ENCODE data around the gene PLA2G12B. TPM values are rescaled to one million over a fixed set of nuclear protein-coding genes. Genes with fewer than 3 reads are reported as not detected.
"Not testable (repeated sequence)": the region's sequence is repeated elsewhere in the genome, so short reads cannot be mapped to it uniquely, and the experiment has no call there.

PLA2G12B gene, protein sequence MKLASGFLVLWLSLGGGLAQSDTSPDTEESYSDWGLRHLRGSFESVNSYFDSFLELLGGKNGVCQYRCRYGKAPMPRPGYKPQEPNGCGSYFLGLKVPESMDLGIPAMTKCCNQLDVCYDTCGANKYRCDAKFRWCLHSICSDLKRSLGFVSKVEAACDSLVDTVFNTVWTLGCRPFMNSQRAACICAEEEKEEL
- not detected in 2 replicates for total RNA-seq (2014; rRNA removed; shearing (Covaris generic))

GRCh38 chr10:72954596-72955554, at the start of gene PLA2G12B:
Gene PLA2G12B (minus strand): TSS chr10:72954806. CDS start chr10:72954685, 121 bp downstream.
- DNase-seq (ENCODE audit: low spot score): no peak

- DNase-seq (ENCODE audit: low spot score): no peak
Observed at GRCh38 chr10:73003822-73004221, 49.2 kb upstream of the PLA2G12B start.

DNA sequence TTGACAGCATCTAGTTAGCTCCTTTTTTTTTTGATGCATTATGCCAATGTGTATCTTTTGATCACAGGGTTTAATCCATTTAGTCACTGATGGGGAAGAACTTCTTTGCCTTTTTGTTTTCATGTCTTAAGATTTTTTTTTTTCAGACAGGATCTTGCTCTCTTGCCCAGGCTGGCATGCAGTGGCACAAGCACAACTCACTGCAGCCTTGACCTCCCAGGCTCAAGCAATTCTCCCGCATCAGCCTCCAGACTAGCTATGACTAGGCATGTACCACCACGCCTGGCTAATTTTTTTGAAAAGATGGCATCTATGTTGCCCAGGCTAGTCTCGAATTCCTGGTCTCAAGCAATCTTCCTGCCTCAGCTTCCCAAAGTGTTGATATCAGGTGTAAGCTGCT, 46.4 kb upstream of the PLA2G12B start:
- no peak for DNase-seq (ENCODE audit: low spot score)

GRCh38 chr10:72997099-72997498, 42.5 kb upstream of the PLA2G12B start:
- no peak for DNase-seq (ENCODE audit: low spot score)

DNA sequence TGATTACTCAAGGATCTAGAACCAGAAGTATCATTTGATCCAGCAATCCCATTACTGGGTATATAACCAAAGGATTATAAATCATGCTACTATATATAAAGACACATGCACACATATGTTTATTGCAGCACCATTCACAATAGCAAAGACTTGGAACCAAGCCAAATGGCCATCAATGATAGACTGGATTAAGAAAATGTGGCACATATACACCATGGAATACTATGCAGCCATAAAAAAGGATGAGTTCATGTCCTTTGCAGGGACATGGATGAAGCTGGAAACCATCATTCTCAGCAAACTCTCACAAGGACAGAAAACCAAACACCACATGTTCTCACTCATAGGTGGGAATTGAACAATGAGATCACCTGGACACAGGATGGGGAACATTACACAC, 40.9 kb upstream of the PLA2G12B start:
- DNase-seq (ENCODE audit: low spot score): not testable (repeated sequence)

GRCh38 chr10:72989771-72990170, 35.2 kb upstream of the PLA2G12B start:
- not testable (repeated sequence) for DNase-seq (ENCODE audit: low spot score)

GRCh38 chr10:72984618-72985017, 30.0 kb upstream of the PLA2G12B start:
- DNase-seq (ENCODE audit: low spot score): not testable (repeated sequence)

DNA sequence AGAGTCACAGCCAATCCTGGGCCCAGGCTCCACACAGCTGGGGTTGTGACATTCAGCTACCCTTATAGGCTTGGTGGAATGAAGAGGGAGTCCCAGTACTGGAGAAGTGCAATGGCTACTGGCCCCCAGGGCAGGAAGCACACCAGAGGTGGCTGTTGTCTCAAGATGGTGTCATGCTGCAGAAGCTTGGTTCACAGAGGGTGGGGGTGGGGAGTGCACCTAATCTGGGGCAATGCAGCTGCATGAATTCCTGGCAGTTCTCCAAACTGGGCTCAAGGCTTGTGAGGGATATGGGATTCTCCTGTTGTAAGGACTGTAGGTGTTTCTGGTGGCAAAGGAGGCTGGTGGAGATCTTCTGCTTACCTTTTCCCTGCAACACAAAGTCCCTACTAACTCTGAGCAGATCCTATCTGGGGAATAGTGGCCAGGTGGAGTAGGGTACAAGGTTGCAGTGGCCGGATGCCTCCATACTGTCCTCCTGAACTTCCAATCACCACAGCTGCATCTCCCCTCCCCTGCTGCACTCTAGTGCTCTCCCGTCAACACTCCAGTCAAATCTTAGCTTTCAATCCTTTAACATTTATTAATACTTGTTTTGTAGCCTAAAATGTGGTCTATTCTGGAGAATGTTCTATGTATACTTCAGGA, 27.4 kb upstream of the PLA2G12B start:
- DNase-seq (ENCODE audit: low spot score): no peak

DNA sequence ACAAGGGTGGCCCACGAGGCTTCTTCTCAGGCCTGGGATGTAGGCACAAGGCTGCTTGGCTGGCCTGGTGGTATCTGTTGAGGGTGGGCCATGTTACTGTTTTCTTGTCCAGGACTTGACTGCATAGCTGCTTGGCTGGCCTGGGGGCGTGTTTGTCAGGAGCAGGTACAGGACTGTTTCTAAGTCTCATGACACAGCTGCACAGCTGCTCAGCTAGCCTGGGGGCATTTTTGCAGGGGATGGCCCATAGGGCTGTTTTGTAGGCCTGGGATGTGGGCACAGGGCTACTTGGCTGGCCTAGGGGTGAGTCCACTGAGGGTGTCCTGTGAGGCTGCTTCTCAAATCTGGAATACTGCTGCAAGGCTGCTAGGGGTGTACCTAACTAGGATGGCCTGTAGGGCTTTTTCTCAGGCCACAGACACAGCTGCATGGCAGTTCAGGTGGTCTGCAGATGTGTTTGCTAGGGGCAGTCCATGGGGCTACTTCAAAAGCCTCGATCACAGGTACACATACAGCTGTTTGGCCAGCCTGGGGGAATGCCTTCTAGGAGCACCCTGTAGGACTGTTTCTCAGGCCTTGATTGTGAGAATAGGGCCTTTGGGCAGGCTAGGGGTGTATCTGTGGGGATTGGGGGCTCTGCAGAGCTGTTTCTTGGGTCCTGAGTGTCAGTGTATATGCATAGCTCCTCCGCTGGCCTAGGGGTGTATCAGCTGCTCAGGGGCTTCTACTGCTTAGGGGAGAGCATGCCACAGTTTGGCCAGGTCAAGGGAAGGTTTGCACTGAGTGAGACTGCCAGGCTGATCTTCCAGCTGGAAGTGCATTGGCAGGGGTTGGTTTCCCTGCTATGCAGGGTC, 26.6 kb upstream of the PLA2G12B start:
- DNase-seq (ENCODE audit: low spot score): no peak

GRCh38 chr10:72980348-72980747, 25.7 kb upstream of the PLA2G12B start:
- no peak for DNase-seq (ENCODE audit: low spot score)

DNA sequence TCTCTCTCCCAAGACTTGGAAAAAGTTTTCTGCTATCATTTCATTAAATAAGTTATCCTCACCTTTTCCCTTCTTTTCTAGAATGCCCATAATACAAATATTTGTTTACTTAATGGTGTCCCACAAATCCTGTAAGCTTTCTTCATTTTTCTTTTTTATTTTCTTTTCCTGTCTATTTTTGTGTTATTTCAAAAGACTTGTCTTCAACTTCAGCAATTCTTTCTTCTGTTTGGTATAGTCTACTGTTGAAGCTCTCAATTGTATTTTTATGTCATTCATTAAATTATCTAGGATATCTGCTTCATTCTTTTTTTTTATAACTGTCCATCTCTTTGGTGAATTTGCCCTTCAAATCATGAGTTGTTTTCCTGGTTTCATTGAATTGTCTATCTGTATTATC, 25.1 kb upstream of the PLA2G12B start:
- no peak for DNase-seq (ENCODE audit: low spot score)

DNA sequence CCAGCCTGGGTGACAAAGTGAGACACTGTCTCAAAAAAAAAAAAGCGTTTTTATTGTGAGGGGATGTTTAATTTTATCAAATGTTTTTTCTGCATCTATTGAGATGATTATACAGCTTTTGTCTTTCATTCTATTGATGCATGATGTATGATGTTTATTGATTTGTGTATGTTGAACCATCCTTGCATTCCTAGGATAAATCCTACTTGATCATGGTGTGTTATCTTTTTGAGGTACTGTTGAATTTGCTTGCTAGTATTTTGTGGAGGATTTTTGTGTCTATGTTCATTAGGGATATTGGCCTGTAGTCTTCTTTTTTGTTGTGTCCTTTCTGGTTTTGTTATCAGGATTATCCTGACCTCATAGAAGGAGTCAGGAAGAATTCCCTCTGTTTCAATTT, 22.3 kb upstream of the PLA2G12B start:
- no peak for DNase-seq (ENCODE audit: low spot score)

DNA sequence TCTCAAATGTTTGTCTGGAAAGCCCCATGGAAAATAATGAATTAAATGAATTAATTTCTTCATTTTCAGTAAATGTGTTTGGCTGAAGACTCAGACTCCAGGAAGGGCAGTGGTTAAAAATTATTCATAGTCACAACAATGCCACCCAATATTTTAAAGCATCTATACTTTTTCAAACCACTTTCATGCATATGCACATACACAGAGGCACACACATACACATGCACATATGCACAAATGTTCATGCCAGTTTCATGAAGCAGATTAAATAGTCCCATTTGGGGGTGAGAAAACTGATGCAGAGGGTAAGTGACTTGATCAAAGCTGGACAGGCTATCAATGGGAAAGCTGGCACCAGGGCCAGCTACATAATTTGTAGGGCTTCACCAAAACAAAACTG, 1.4 kb upstream of the PLA2G12B start:
- DNase-seq (ENCODE audit: low spot score): no peak

- no peak for DNase-seq (ENCODE audit: low spot score)
Observed at GRCh38 chr10:72954230-72954595, 393 bp downstream of the PLA2G12B start.

GRCh38 chr10:72953687-72954086, 919 bp downstream of the PLA2G12B start:
- no peak for DNase-seq (ENCODE audit: low spot score)

- no peak for DNase-seq (ENCODE audit: low spot score)
Observed at GRCh38 chr10:72952642-72953158, 1.9 kb downstream of the PLA2G12B start.

- no peak for DNase-seq (ENCODE audit: low spot score)
Observed at GRCh38 chr10:72952189-72952588, 2.4 kb downstream of the PLA2G12B start.

GRCh38 chr10:72951760-72952159, 2.8 kb downstream of the PLA2G12B start:
- DNase-seq (ENCODE audit: low spot score): no peak

DNA sequence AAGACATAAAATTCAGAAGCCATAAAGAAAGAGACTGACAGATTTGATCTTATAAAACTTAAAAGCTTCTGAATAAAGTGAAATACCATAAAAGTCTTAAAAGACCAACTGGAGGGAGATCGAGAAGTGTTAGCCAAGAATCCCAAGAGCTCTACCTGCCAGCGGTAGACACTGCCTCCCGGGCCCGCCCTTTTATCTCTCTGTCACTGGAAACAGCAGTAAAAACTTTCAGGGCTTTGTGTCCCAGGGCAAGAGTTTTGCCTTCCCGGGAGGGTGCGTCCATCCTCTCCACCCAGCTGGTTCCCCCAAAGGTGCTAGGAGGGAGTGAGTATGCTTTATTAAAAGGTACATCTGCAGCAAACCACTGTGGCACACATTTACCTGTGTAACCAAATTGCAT, 5.8 kb downstream of the PLA2G12B start:
- no peak for DNase-seq (ENCODE audit: low spot score)

- DNase-seq (ENCODE audit: low spot score): no peak
Observed at GRCh38 chr10:72946963-72947362, 7.6 kb downstream of the PLA2G12B start.

- no peak for DNase-seq (ENCODE audit: low spot score)
Observed at GRCh38 chr10:72943498-72944234, 10.9 kb downstream of the PLA2G12B start.
